ENCODE measurements around the gene PIK3R2. TPM values are rescaled to one million over a fixed set of nuclear protein-coding genes. Genes with fewer than 3 reads are reported as not detected.

PIK3R2 gene
- total RNA-seq, 4 donors from 2014 or later = 30.5 to 135 (median 31.2) TPM

GRCh38 chr19:18137242-18137641 lies 15.7 kb upstream of the PIK3R2 start:
- DNase-seq = no peak
- no peaks in the 10 kb centered on the region for H3K27me3 ChIP-seq
- H3K27ac ChIP-seq = no peak overlapping the region
- H3K36me3 ChIP-seq = peaks cover 0 to 27% (median 13%) of the 10 kb centered on the region in 4 donors
- H3K4me1 ChIP-seq = peaks cover 0 to 18% (median 11%) of the 10 kb centered on the region in 4 donors
- no peaks in the 10 kb centered on the region for H3K9me3 ChIP-seq
- TF ChIP-seq POLR2AphosphoS5 (IDR thresholded peaks at IDR 0.05) (no peak), EP300 (IDR thresholded peaks at IDR 0.05; ENCODE audit: low read depth) (no peak), POLR2A (IDR thresholded peaks at IDR 0.05) (no peak)
- TF ChIP-seq, protein P1, sequence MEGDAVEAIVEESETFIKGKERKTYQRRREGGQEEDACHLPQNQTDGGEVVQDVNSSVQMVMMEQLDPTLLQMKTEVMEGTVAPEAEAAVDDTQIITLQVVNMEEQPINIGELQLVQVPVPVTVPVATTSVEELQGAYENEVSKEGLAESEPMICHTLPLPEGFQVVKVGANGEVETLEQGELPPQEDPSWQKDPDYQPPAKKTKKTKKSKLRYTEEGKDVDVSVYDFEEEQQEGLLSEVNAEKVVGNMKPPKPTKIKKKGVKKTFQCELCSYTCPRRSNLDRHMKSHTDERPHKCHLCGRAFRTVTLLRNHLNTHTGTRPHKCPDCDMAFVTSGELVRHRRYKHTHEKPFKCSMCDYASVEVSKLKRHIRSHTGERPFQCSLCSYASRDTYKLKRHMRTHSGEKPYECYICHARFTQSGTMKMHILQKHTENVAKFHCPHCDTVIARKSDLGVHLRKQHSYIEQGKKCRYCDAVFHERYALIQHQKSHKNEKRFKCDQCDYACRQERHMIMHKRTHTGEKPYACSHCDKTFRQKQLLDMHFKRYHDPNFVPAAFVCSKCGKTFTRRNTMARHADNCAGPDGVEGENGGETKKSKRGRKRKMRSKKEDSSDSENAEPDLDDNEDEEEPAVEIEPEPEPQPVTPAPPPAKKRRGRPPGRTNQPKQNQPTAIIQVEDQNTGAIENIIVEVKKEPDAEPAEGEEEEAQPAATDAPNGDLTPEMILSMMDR (IDR thresholded peaks at IDR 0.05) = no peak
- no peak overlapping the region for H3K4me3 ChIP-seq
- in situ Hi-C loops (cut with MboI; ENCODE audit: low pct_ligation_motif_present in 1 of 4, low pct_unique_long_range_greater_than_20kb in 1 of 4, low sequenced_read_pairs in 3 of 4) (no loop called here), intact Hi-C loops (cut with DNase I; ENCODE audit: low total_unique reads) (no loop called here)
- 55% methylated on average over 5 of the region's 11 CpGs; no CpG with 5 or more reads in 1 of the 2 donors for WGBS, 2 donors (ENCODE audit: low coverage in 1 of 2)

DNA sequence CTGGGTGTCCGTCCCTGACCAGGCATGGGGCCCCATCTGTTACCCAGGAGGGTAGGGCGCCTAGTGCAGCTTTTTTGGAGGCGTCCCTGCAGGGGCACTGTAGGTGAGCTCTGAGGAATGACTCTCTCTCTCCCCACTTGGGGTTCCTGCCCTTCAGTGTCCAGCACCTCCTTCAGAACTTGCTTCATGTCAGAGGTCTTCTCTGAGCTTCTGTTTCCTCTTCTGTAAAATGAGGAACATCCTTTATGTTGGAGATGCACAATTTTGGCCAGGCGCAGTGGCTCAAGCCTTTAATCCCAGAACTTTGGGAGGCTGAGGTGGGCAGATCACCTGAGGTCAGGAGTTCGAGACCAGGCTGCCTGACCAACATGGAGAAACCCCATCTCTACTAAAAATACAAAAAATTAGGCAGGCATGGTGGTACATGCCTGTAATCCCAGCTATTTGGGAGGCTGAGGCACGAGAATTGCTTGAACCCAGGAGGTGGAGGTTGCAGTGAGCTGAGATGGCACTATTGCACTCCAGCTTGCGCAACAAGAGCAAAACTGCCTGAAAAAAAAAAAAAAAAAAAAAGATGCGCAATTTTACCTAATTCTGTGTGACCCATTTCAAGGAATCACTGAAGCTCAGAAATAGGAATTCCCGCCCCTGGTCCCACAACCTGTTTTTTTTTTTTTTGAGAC lies 15.2 kb upstream of the PIK3R2 start:
- TF ChIP-seq, protein P1 (IDR thresholded peaks at IDR 0.05) = no peak
- TF ChIP-seq POLR2AphosphoS5 (IDR thresholded peaks at IDR 0.05) (no peak), POLR2A (IDR thresholded peaks at IDR 0.05) (no peak), EP300 (IDR thresholded peaks at IDR 0.05; ENCODE audit: low read depth) (no peak)
- Histone ChIP-seq H3K9me3 (no peaks in the 10 kb centered on the region), H3K27me3 (no peaks in the 10 kb centered on the region), H3K36me3 (peaks cover 0 to 31% (median 11%) of the 10 kb centered on the region in 4 donors), H3K4me3 (no peak overlapping the region), H3K27ac (no peak overlapping the region), H3K4me1 (peaks cover 0 to 18% (median 11%) of the 10 kb centered on the region in 4 donors)
- no peak for DNase-seq
- intact Hi-C loops (cut with DNase I; ENCODE audit: low total_unique reads) = no loop called here
- 88 to 92% methylated on average over 4 to 9 of the region's 9 CpGs for WGBS, 2 donors (ENCODE audit: low coverage in 1 of 2)
- in situ Hi-C loops (cut with MboI; ENCODE audit: low pct_ligation_motif_present in 1 of 4, low pct_unique_long_range_greater_than_20kb in 1 of 4, low sequenced_read_pairs in 3 of 4) = no loop called here

DNA sequence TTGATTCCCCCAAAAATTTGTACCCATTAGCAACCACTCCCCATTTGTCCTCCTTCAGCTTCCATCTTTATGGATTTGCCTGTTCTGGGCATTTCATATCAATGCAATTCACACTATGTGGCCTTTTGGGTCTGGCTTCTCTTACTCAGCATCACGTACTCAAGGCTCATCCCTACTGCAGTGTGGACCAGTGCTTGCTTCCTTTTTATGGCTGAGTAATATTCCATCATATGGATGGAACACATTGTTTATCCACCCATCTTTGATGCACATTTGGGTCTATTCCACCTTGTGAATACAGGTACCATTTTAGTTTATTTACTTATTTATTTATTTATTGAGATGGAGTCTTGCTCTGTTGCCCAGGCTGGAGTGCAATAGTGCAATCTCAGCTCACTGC lies 12.5 kb upstream of the PIK3R2 start:
- Histone ChIP-seq H3K4me1 (peaks cover 0 to 17% (median 7%) of the 10 kb centered on the region in 4 donors), H3K9me3 (no peaks in the 10 kb centered on the region), H3K27ac (no peak overlapping the region), H3K27me3 (no peaks in the 10 kb centered on the region), H3K36me3 (peaks cover 0 to 50% (median 18%) of the 10 kb centered on the region in 4 donors), H3K4me3 (no peak overlapping the region)
- TF ChIP-seq, protein P1 (IDR thresholded peaks at IDR 0.05) = no peak
- no peak for TF ChIP-seq POLR2A (IDR thresholded peaks at IDR 0.05)
- TF ChIP-seq POLR2AphosphoS5 (IDR thresholded peaks at IDR 0.05) = no peak
- TF ChIP-seq EP300 (IDR thresholded peaks at IDR 0.05; ENCODE audit: low read depth) = no peak
- intact Hi-C loops (cut with DNase I; ENCODE audit: low total_unique reads) (no loop called here), in situ Hi-C loops (cut with MboI; ENCODE audit: low pct_ligation_motif_present in 1 of 4, low pct_unique_long_range_greater_than_20kb in 1 of 4, low sequenced_read_pairs in 3 of 4) (no loop called here)
- 90 to 97% methylated on average over 1 of the region's 1 CpG for WGBS, 2 donors (ENCODE audit: low coverage in 1 of 2)
- no peak for DNase-seq

GRCh38 chr19:18141031-18141430 lies 11.9 kb upstream of the PIK3R2 start:
- Histone ChIP-seq H3K4me1 (peaks cover 0 to 13% (median 4%) of the 10 kb centered on the region in 4 donors), H3K27ac (no peak overlapping the region), H3K9me3 (no peaks in the 10 kb centered on the region), H3K36me3 (peaks cover 0 to 51% (median 21%) of the 10 kb centered on the region in 4 donors), H3K27me3 (no peaks in the 10 kb centered on the region), H3K4me3 (no peak overlapping the region)
- TF ChIP-seq, protein P1 (IDR thresholded peaks at IDR 0.05) = no peak
- TF ChIP-seq EP300 (IDR thresholded peaks at IDR 0.05; ENCODE audit: low read depth) = no peak
- TF ChIP-seq POLR2A (IDR thresholded peaks at IDR 0.05) = no peak
- TF ChIP-seq POLR2AphosphoS5 (IDR thresholded peaks at IDR 0.05) = no peak
- no peak for DNase-seq
- WGBS, 2 donors (ENCODE audit: low coverage in 1 of 2) = 94 to 95% methylated on average over 4 to 6 of the region's 6 CpGs
- intact Hi-C loops (cut with DNase I; ENCODE audit: low total_unique reads) = no loop called here
- in situ Hi-C loops (cut with MboI; ENCODE audit: low pct_ligation_motif_present in 1 of 4, low pct_unique_long_range_greater_than_20kb in 1 of 4, low sequenced_read_pairs in 3 of 4) = no loop called here

All from transverse colon (tissue), 4 donors.